H9 (cell line): ENCODE data around the gene MECR. TPM values are rescaled to one million over a fixed set of nuclear protein-coding genes. Genes with fewer than 3 reads are reported as not detected.

Source experiments
- DNase-seq: peaks from one replicate; pipeline ENCODE4 v3.0.0-alpha.2; 2017
- H2AFZ ChIP-seq: one replicate; pipeline ENCODE4 v1.6.1; 2013; ENCODE audit warnings: mild to moderate bottlenecking, low read length, control low read depth, moderate library complexity
- H2AK5ac ChIP-seq: 2 replicates; pipeline ENCODE4 v1.6.1; 2013; ENCODE audit warnings: low read length, control low read depth, mixed read lengths; ENCODE audit not compliant: insufficient read length
- H2BK120ac ChIP-seq: one replicate; pipeline ENCODE4 v1.6.1; 2013; ENCODE audit warnings: low read depth, mild to moderate bottlenecking, low read length, control low read depth, inconsistent platforms; ENCODE audit not compliant: poor library complexity, severe bottlenecking
- H2BK12ac ChIP-seq: 2 replicates; pipeline ENCODE4 v1.6.1; 2013; ENCODE audit warnings: low read length, control low read depth, mixed read lengths, low read depth; ENCODE audit not compliant: insufficient read length
- H2BK15ac ChIP-seq: 2 replicates; pipeline ENCODE4 v1.6.1; 2013; ENCODE audit warnings: low read depth, low read length, control low read depth
- H2BK20ac ChIP-seq: one replicate; pipeline ENCODE4 v1.6.1; 2013; ENCODE audit warnings: low read depth, mild to moderate bottlenecking, low read length, control low read depth, inconsistent platforms; ENCODE audit not compliant: poor library complexity, severe bottlenecking
- H2BK5ac ChIP-seq: 2 replicates; pipeline ENCODE4 v1.6.1; 2013; ENCODE audit warnings: low read length, control low read depth, mixed read lengths; ENCODE audit not compliant: insufficient read length
- H3K14ac ChIP-seq: 2 replicates; pipeline ENCODE4 v1.6.1; 2013; ENCODE audit warnings: low read length, control low read depth; ENCODE audit not compliant: insufficient read depth
- H3K18ac ChIP-seq: 2 replicates; pipeline ENCODE4 v1.6.1; 2013; ENCODE audit warnings: low read depth, mild to moderate bottlenecking, mixed read lengths, low read length, control low read depth; ENCODE audit not compliant: insufficient read length
- H3K23ac ChIP-seq: 2 replicates; pipeline ENCODE4 v1.6.1; 2013; ENCODE audit warnings: low read length, control low read depth, mixed read lengths, low read depth; ENCODE audit not compliant: insufficient read length
- H3K23me2 ChIP-seq: 2 replicates; pipeline ENCODE4 v1.6.1; 2013; ENCODE audit warnings: low read depth, mild to moderate bottlenecking, mixed read lengths, low read length, control low read depth; ENCODE audit not compliant: insufficient read length, poor library complexity, severe bottlenecking
- H3K27ac ChIP-seq: 2 replicates; pipeline ENCODE4 v1.5.1; 2013; ENCODE audit warnings: low read length, control low read depth, mixed read lengths, low read depth; ENCODE audit not compliant: insufficient read length
- H3K27me3 ChIP-seq: 2 replicates; pipeline ENCODE4 v1.6.1; 2013; ENCODE audit warnings: low read length, control low read depth, inconsistent platforms; ENCODE audit not compliant: insufficient read depth
- H3K4ac ChIP-seq: 2 replicates; pipeline ENCODE4 v1.6.1; 2013; ENCODE audit warnings: low read depth, mild to moderate bottlenecking, control low read depth, inconsistent platforms, low read length, moderate library complexity
- H3K4me1 ChIP-seq: 2 replicates; pipeline ENCODE4 v1.6.1; 2013; ENCODE audit warnings: low read length, control low read depth, inconsistent platforms; ENCODE audit not compliant: insufficient read depth
- H3K4me2 ChIP-seq: 2 replicates; pipeline ENCODE4 v1.6.1; 2013; ENCODE audit warnings: low read length, control low read depth, mixed read lengths; ENCODE audit not compliant: insufficient read length, insufficient read depth
- H3K56ac ChIP-seq: 2 replicates; pipeline ENCODE4 v1.6.1; 2013; ENCODE audit warnings: low read depth, mild to moderate bottlenecking, mixed read lengths, low read length, control low read depth; ENCODE audit not compliant: insufficient read length
- H3K79me1 ChIP-seq: 2 replicates; pipeline ENCODE4 v1.6.1; 2013; ENCODE audit warnings: low read depth, mild to moderate bottlenecking, moderate library complexity, low read length, control low read depth, inconsistent platforms; ENCODE audit not compliant: insufficient read depth, poor library complexity, severe bottlenecking
- H3K79me2 ChIP-seq: 2 replicates; pipeline ENCODE4 v1.6.1; 2013; ENCODE audit warnings: low read length, control low read depth, inconsistent platforms; ENCODE audit not compliant: insufficient read depth
- H3K9ac ChIP-seq: 2 replicates; pipeline ENCODE4 v1.6.1; 2013; ENCODE audit warnings: low read length, control low read depth, mixed read lengths; ENCODE audit not compliant: insufficient read length; ENCODE audit errors: extremely low read depth
- H3K9me3 ChIP-seq: one replicate; pipeline ENCODE4 v1.6.1; 2013; ENCODE audit warnings: low read depth, low read length, inconsistent platforms; ENCODE audit not compliant: control insufficient read depth
- H3T11ph ChIP-seq: one replicate; pipeline ENCODE4 v1.6.1; 2013; ENCODE audit warnings: mild to moderate bottlenecking, low read length, control low read depth, inconsistent platforms
- H4K20me1 ChIP-seq: one replicate; pipeline ENCODE4 v1.6.1; 2013; ENCODE audit not compliant: control insufficient read depth, insufficient read length, insufficient read depth
- H4K5ac ChIP-seq: 2 replicates; pipeline ENCODE4 v1.6.1; 2013; ENCODE audit warnings: low read depth, mild to moderate bottlenecking, mixed read lengths, low read length, control low read depth; ENCODE audit not compliant: insufficient read length
- H4K8ac ChIP-seq: replicated peaks from 2 replicates; pipeline ENCODE4 v1.6.1; 2013; ENCODE audit warnings: low read length, control low read depth, mixed read lengths, low read depth; ENCODE audit not compliant: insufficient read length
- H4K91ac ChIP-seq: 2 replicates; pipeline ENCODE4 v1.6.1; 2013; ENCODE audit warnings: low read depth, mild to moderate bottlenecking, moderate library complexity, mixed read lengths, low read length, control low read depth; ENCODE audit not compliant: insufficient read length
- H3K27ac Mint-ChIP-seq, 3 experiments: 2 replicates in 2 of 3; 3 replicates in 1 of 3; pipeline ENCODE4 v1.8.0; 2020 to 2021; ENCODE audit warnings: mixed read lengths in 3 of 3, mild to moderate bottlenecking in 1 of 3, moderate library complexity in 1 of 3
- H3K27me3 Mint-ChIP-seq: 2 replicates; pipeline ENCODE4 v1.8.0; 2021; ENCODE audit warnings: low read depth, mild to moderate bottlenecking, moderate library complexity, mixed read lengths
- H3K36me3 Mint-ChIP-seq, 3 experiments: 2 replicates in 2 of 3; 3 replicates in 1 of 3; pipeline ENCODE4 v1.8.0; 2020 to 2021; ENCODE audit warnings: low read depth in 3 of 3, mixed read lengths in 3 of 3; ENCODE audit not compliant: insufficient read depth in 1 of 3
- H3K4me1 Mint-ChIP-seq, 2 experiments: 2 replicates each; pipeline ENCODE4 v1.8.0; 2020; ENCODE audit warnings: mixed read lengths in 2 of 2
- H3K4me3 Mint-ChIP-seq, 2 experiments: 2 replicates in 1 of 2; 3 replicates in 1 of 2; pipeline ENCODE4 v1.8.0; 2020 to 2021; ENCODE audit warnings: mild to moderate bottlenecking in 2 of 2, mixed read lengths in 2 of 2, moderate library complexity in 1 of 2
- H3K9me3 Mint-ChIP-seq, 2 experiments: 2 replicates in 1 of 2; 3 replicates in 1 of 2; pipeline ENCODE4 v1.8.0; 2020; ENCODE audit warnings: mild to moderate bottlenecking in 2 of 2, mixed read lengths in 2 of 2, moderate library complexity in 1 of 2
- WGBS: extraction: QIAGEN DNeasy Blood & Tissue Kit; methylation state at CpG from one replicate; pipeline ENCODE4 v1.1.7; 2013; ENCODE audit warnings: missing lambda C conversion rate, low lambda C conversion rate, mixed read lengths; ENCODE audit not compliant: insufficient read length; ENCODE audit errors: extremely low coverage; 5-methylcytosine and 5-hydroxymethylcytosine counted together
- total RNA-seq: library from RNA; stranded (reverse); gene quantifications from 2 replicates; pipeline ENCODE4 v1.2.1, GENCODE V29; 2021
- TF ChIP-seq, protein P1 (sequence below): fragments of 200-600 bp; sonication (generic); conservative IDR thresholded peaks from 3 replicates; pipeline ENCODE4 v1.8.0; 2021; ENCODE audit warnings: antibody characterized with exemption, mild to moderate bottlenecking

The MECR gene
- total RNA-seq, 1 experiment from 2014 or later = 30.9 TPM

DNA sequence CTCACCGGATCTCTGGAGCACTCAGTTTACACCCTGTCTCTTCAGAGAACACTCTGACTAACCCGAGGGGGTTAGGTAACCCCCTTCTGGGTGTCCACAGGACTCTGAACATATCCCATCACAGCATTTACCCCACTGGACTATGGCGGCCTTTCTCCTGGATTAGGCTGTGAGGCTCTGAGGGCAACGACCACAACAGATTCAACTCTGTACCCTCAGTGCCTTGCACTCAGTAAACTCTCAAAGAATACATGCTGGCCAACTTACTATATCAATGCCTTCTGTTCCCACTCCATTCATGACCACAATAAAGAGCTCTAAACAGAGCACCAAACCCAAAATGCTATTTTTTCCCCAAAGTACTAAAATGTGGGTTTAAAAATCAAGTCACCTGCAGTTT is 5.4 kb downstream of the MECR start:
- WGBS = no CpG with 5 or more reads among the region's 4 CpGs
- H3K27me3 ChIP-seq = no peaks in the 10 kb centered on the region
- no peak overlapping the region for H2BK20ac ChIP-seq
- no peak overlapping the region for H3K4me2 ChIP-seq
- peaks cover 5% of the 10 kb centered on the region; the same call in 1 of the 2 replicates for H3K4me1 ChIP-seq
- Mint-ChIP-seq H3K4me3 (no peak overlapping the region), H3K9me3 (no peaks in the 10 kb centered on the region; a peak in 1 of 5 replicates), H3K36me3 (peaks cover 0 to 10% (median 4%) of the 10 kb centered on the region in 3 experiments; a peak in 5 of 7 replicates), H3K4me1 (peaks cover 37 to 38% of the 10 kb centered on the region in 2 experiments), H3K27ac (peak overlapping the region in 1 of 3 experiments; percentile 52; a peak in 2 of 7 replicates), H3K27me3 (no peaks in the 10 kb centered on the region)
- H3K18ac ChIP-seq = no peak overlapping the region
- H3K79me2 ChIP-seq = no peaks in the 10 kb centered on the region
- no peak overlapping the region for H4K91ac ChIP-seq
- H3K9ac ChIP-seq = no peak overlapping the region
- H4K8ac ChIP-seq = no peak overlapping the region
- H3K23ac ChIP-seq = no peak overlapping the region
- H4K5ac ChIP-seq = no peak overlapping the region
- H2BK5ac ChIP-seq = no peak overlapping the region
- H3K23me2 ChIP-seq = no peaks in the 10 kb centered on the region
- no peak overlapping the region for H2BK12ac ChIP-seq
- H2BK15ac ChIP-seq = no peak overlapping the region
- H3K14ac ChIP-seq = no peak overlapping the region
- H3T11ph ChIP-seq = no peak overlapping the region
- TF ChIP-seq, protein P1, sequence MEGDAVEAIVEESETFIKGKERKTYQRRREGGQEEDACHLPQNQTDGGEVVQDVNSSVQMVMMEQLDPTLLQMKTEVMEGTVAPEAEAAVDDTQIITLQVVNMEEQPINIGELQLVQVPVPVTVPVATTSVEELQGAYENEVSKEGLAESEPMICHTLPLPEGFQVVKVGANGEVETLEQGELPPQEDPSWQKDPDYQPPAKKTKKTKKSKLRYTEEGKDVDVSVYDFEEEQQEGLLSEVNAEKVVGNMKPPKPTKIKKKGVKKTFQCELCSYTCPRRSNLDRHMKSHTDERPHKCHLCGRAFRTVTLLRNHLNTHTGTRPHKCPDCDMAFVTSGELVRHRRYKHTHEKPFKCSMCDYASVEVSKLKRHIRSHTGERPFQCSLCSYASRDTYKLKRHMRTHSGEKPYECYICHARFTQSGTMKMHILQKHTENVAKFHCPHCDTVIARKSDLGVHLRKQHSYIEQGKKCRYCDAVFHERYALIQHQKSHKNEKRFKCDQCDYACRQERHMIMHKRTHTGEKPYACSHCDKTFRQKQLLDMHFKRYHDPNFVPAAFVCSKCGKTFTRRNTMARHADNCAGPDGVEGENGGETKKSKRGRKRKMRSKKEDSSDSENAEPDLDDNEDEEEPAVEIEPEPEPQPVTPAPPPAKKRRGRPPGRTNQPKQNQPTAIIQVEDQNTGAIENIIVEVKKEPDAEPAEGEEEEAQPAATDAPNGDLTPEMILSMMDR = no peak
- no peak overlapping the region for H3K56ac ChIP-seq
- H3K9me3 ChIP-seq = no peaks in the 10 kb centered on the region
- no peak overlapping the region for H2BK120ac ChIP-seq
- no peak overlapping the region for H3K27ac ChIP-seq
- H2AK5ac ChIP-seq = no peak overlapping the region
- DNase-seq = no peak
- H3K79me1 ChIP-seq = no peaks in the 10 kb centered on the region
- no peaks in the 10 kb centered on the region for H4K20me1 ChIP-seq
- no peak overlapping the region for H2AFZ ChIP-seq
- no peak overlapping the region for H3K4ac ChIP-seq
